T47D (cell line): ENCODE results near the gene THBS2.
"Not testable (repeated sequence)": the region's sequence is repeated elsewhere in the genome, so short reads cannot be mapped to it uniquely, and the experiment has no call there.

Experiments used
- DNase-seq, 2 experiments: peaks; one replicate each; pipeline versions ENCODE4 v3.0.0 to v3.0.0-alpha.2; 2011 to 2012; ENCODE audit warnings: low read depth in 1 of 2, low spot score in 1 of 2
- JUND ChIP-seq: IDR thresholded peaks from 2 replicates; pipeline ENCODE4 v1.6.1; 2012; ENCODE audit warnings: low read depth
- in situ Hi-C: cut with HindIII; loops from 2 replicates; pipeline ENCODE4 v1.10.0; 2016; ENCODE audit warnings: low sequenced_read_pairs, low pct_unique_long_range_greater_than_20kb

Gene THBS2

DNA sequence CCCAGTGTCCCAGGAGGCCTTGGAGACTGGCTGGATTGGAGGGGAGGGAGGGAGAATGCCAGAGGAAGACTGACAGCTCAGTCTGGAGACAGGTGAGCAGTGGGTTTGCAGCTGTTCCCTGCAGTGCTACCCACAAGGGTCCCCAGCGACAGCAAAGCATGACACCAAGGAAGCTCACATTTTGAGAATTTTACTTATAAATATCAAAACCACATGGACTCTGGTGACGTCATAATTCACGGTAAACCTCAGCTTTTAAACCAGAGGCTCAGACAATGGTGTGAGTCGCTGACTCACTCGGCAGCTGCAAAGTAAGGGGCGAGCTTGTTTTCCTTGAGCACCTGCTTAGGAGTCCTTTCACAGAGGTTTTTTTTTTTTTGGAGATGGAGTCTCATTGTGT, 65.2 kb downstream of the THBS2 start:
- in situ Hi-C loops = no loop called here
- no peak for TF ChIP-seq JUND
- DNase-seq = no peak

DNA sequence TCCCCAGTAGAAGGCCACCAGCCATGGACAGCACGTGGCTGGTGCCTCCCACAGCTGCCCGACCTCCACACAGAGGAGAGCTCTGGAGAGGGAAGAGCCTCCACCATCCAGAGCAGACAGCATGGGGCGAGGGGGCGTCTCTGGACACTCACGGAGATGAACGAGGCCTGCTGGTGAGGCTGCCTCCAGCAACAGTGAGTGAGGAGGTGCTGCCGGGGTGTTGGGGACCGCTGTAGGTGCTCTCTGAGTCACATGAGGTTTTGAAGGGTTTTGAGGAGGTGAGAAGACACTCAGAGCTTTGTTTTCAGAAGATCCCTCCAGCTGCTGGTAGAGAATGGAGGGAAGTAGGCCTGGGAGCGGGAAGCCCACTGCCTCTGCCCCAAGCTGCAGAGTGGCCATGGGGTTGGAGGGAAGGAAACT, 65.6 kb downstream of the THBS2 start:
- in situ Hi-C loops = no loop called here
- TF ChIP-seq JUND = no peak
- DNase-seq = no peak

GRCh38 chr6:169186496-169187169, 67.0 kb downstream of the THBS2 start:
- TF ChIP-seq JUND = no peak
- DNase-seq = no peak
- in situ Hi-C loops = no loop called here

- in situ Hi-C loops = no loop called here
- DNase-seq = no peak
- TF ChIP-seq JUND = no peak
These were observed 67.8 kb downstream of the THBS2 start for GRCh38 chr6:169185692-169186485.

DNA sequence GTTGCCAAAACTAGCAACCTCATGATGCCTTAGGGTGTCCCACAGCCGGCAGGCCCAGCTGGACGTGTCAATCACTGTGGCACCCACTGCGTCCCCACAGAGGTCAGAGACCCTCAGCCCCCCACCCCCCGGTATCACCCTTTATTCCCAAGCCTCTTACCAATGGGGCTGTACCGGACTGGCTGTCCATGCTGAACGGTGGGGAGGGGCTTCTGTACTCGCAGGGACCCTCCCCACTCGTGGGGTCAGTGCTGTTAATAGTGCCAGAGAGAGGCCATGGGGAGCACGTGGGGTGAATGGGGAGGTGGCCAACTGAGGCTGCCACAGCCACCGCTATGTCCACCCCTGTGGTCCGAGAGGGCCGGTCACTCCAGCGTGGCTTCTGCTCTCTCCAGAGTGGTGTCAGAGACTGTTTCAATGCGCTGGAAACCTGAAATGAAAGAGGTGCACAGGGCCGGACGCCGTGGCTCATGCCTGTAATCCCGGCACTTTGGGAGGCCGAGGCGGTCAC, 68.6 kb downstream of the THBS2 start:
- DNase-seq = no peak
- TF ChIP-seq JUND = no peak
- in situ Hi-C loops = no loop called here

GRCh38 chr6:169184419-169184818, 69.2 kb downstream of the THBS2 start:
- no peak for DNase-seq
- in situ Hi-C loops = no loop called here
- TF ChIP-seq JUND = no peak

DNA sequence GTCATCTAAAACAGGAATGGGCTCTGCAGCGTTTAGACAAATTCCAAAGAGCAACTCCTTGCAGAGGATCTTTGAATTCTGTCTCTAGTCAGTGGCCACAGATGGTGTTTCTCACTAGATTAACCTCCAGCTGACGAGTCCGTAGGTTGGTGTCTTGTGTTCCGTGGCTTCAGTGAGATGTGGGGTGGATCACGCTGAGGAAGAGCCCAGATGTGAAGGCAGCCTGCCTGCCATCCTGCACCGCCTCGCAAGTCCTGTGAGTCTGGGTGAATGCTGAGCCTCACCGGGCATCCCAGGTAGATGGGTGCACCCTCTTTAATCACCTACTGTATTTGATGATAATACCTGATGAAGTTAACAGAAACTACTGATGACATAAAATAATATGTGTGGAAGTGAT, 70.4 kb downstream of the THBS2 start:
- TF ChIP-seq JUND = no peak
- in situ Hi-C loops = no loop called here
- no peak for DNase-seq

GRCh38 chr6:169179831-169180230, 73.8 kb downstream of the THBS2 start:
- in situ Hi-C loops, DNase-seq: not testable (repeated sequence)

GRCh38 chr6:169177516-169178166, 76.0 kb downstream of the THBS2 start:
- in situ Hi-C loops = no loop called here
- DNase-seq = no peak
- no peak for TF ChIP-seq JUND

GRCh38 chr6:169176361-169176991, 77.2 kb downstream of the THBS2 start:
- no peak for TF ChIP-seq JUND
- DNase-seq = no peak
- in situ Hi-C loops = no loop called here

GRCh38 chr6:169175360-169175887, 78.2 kb downstream of the THBS2 start:
- in situ Hi-C loops = no loop called here
- no peak for DNase-seq
- no peak for TF ChIP-seq JUND
